H1 (cell line): Measurements from ENCODE around the gene SLC32A1. TPM values are rescaled to one million over a fixed set of nuclear protein-coding genes. Genes with fewer than 3 reads are reported as not detected.

Experiments
- CTCF ChIA-PET: fragments of 300-600 bp; sonication (Branson Sonifier 250); formaldehyde crosslinking; loops from one replicate; lab custom pipeline; 2021; ENCODE audit not compliant: partially characterized antibody; lab: Charles Lee
- POLR2A ChIA-PET: fragments of 300-600 bp; sonication (Branson Sonifier 250); formaldehyde crosslinking; loops from one replicate; lab custom pipeline; 2021; ENCODE audit warnings: inconsistent platforms; ENCODE audit not compliant: partially characterized antibody; lab: Charles Lee
- DNase-seq, 2 experiments: peaks; one replicate each; pipeline versions ENCODE4 v3.0.0 to v3.0.0-alpha.2; 2010 to 2022; ENCODE audit warnings: low spot score in 2 of 2, low read depth in 1 of 2, mixed read lengths in 1 of 2
- FAIRE-seq: peaks from 2 replicates; lab custom pipeline; 2011; peaks lifted over from hg19 to GRCh38; lab: Jason Lieb, UNC
- H2AFZ ChIP-seq: 2 replicates; pipeline ENCODE4 v1.8.1; 2012; ENCODE audit warnings: low read length, inconsistent platforms
- H2AK5ac ChIP-seq: 2 replicates; pipeline ENCODE4 v1.6.1; 2013; ENCODE audit warnings: low read depth, low read length
- H2BK120ac ChIP-seq: replicated peaks from 2 replicates; pipeline ENCODE3; 2013; ENCODE audit warnings: low read depth, low read length, inconsistent platforms
- H2BK12ac ChIP-seq: 2 replicates; pipeline ENCODE4 v1.6.1; 2013; ENCODE audit warnings: low read depth, low read length
- H2BK15ac ChIP-seq: 2 replicates; pipeline ENCODE4 v1.6.1; 2013; ENCODE audit warnings: low read length
- H2BK20ac ChIP-seq: 2 replicates; pipeline ENCODE4 v1.6.1; 2013; ENCODE audit warnings: low read length
- H2BK5ac ChIP-seq: 2 replicates; pipeline ENCODE4 v1.6.1; 2013; ENCODE audit warnings: low read depth, low read length
- H3K14ac ChIP-seq: 2 replicates; pipeline ENCODE4 v1.6.1; 2013; ENCODE audit warnings: inconsistent platforms; ENCODE audit not compliant: insufficient read length
- H3K18ac ChIP-seq: 2 replicates; pipeline ENCODE4 v1.6.1; 2013; ENCODE audit warnings: low read length; ENCODE audit errors: extremely low read depth
- H3K23ac ChIP-seq: 2 replicates; pipeline ENCODE4 v1.6.1; 2013; ENCODE audit warnings: inconsistent platforms; ENCODE audit not compliant: insufficient read length
- H3K23me2 ChIP-seq: 2 replicates; pipeline ENCODE4 v1.6.1; 2013; ENCODE audit warnings: low read depth, low read length
- H3K27ac ChIP-seq: 2 replicates; pipeline ENCODE4 v1.6.1; 2011; ENCODE audit warnings: low read depth, low read length, inconsistent platforms
- H3K27me3 ChIP-seq, 4 experiments: replicated peaks in 1 of 4; 1 replicate in 1 of 4; 2 replicates in 3 of 4; pipeline versions ENCODE4 v1.6.1 to v1.8.1; 2011 to 2013; ENCODE audit warnings: low read length in 3 of 4, mild to moderate bottlenecking in 3 of 4, inconsistent platforms in 2 of 4, mixed read lengths in 2 of 4, moderate library complexity in 1 of 4; ENCODE audit not compliant: control insufficient read depth in 3 of 4, insufficient read depth in 3 of 4; ENCODE audit errors: extremely low read depth in 1 of 4
- H3K36me3 ChIP-seq, 4 experiments: 2 replicates each; pipeline versions ENCODE4 v1.6.1 to v1.8.1; 2011 to 2013; ENCODE audit warnings: mild to moderate bottlenecking in 4 of 4, low read length in 3 of 4, moderate library complexity in 2 of 4, control low read depth in 1 of 4, inconsistent platforms in 1 of 4; ENCODE audit not compliant: insufficient read depth in 4 of 4, control insufficient read depth in 2 of 4
- H3K4ac ChIP-seq: replicated peaks from 2 replicates; pipeline ENCODE3; 2013; ENCODE audit warnings: low read length, low read depth, mixed read lengths, inconsistent platforms; ENCODE audit not compliant: insufficient read length
- H3K4me1 ChIP-seq, 4 experiments: replicated peaks in 1 of 4; 1 replicate in 1 of 4; 2 replicates in 3 of 4; pipeline versions ENCODE4 v1.6.1 to v1.8.1; 2011 to 2013; ENCODE audit warnings: low read length in 3 of 4, inconsistent platforms in 2 of 4, mixed read lengths in 1 of 4; ENCODE audit not compliant: insufficient read depth in 4 of 4, control insufficient read depth in 3 of 4
- H3K4me2 ChIP-seq, 2 experiments: 2 replicates each; pipeline versions ENCODE4 v1.6.1 to v1.8.1; 2011 to 2013; ENCODE audit warnings: low read depth in 2 of 2, low read length in 2 of 2, control low read depth in 1 of 2, inconsistent platforms in 1 of 2, mild to moderate bottlenecking in 1 of 2; ENCODE audit not compliant: insufficient read depth in 1 of 2
- H3K4me3 ChIP-seq, 4 experiments: fragments of 200-600, 300-600 bp in 1 of 4; sonication (generic), shearing (Covaris generic), sonication (Bioruptor Twin) in 1 of 4; 2 replicates each; pipeline versions ENCODE4 v1.5.1 to v1.8.1; 2011 to 2016; ENCODE audit warnings: low read length in 4 of 4, low read depth in 3 of 4, control low read depth in 2 of 4, inconsistent platforms in 2 of 4, mild to moderate bottlenecking in 2 of 4, mixed read lengths in 1 of 4, moderate library complexity in 1 of 4; ENCODE audit not compliant: insufficient read depth in 2 of 4; ENCODE audit errors: extremely low read depth in 1 of 4
- H3K56ac ChIP-seq: replicated peaks from 2 replicates; pipeline ENCODE3; 2013; ENCODE audit warnings: low read depth, mild to moderate bottlenecking, mixed read lengths, low read length, inconsistent platforms; ENCODE audit not compliant: insufficient read length
- H3K79me1 ChIP-seq: 2 replicates; pipeline ENCODE4 v1.6.1; 2013; ENCODE audit warnings: low read depth, low read length, control low read depth
- H3K79me2 ChIP-seq, 2 experiments: 2 replicates each; pipeline versions ENCODE4 v1.6.1 to v1.8.1; 2012 to 2013; ENCODE audit warnings: low read length in 2 of 2, mild to moderate bottlenecking in 2 of 2, inconsistent platforms in 1 of 2; ENCODE audit not compliant: insufficient read depth in 2 of 2, control insufficient read depth in 1 of 2
- H3K9ac ChIP-seq, 4 experiments: replicated peaks in 1 of 4; 1 replicate in 1 of 4; 2 replicates in 3 of 4; pipeline versions ENCODE4 v1.6.1 to v1.8.1; 2011 to 2013; ENCODE audit warnings: low read depth in 3 of 4, low read length in 3 of 4, control low read depth in 2 of 4, mild to moderate bottlenecking in 2 of 4, moderate library complexity in 2 of 4, inconsistent platforms in 1 of 4; ENCODE audit errors: extremely low read depth in 1 of 4
- H3K9me3 ChIP-seq, 2 experiments: 2 replicates each; pipeline versions ENCODE4 v1.6.1 to v1.8.1; 2012 to 2013; ENCODE audit warnings: mild to moderate bottlenecking in 2 of 2, moderate library complexity in 2 of 2, control low read depth in 1 of 2, inconsistent platforms in 1 of 2, low read depth in 1 of 2, low read length in 1 of 2, mixed read lengths in 1 of 2; ENCODE audit not compliant: insufficient read depth in 2 of 2
- H4K20me1 ChIP-seq, 2 experiments: replicated peaks in 1 of 2; 2 replicates each; pipeline versions ENCODE3 to v1.8.1; 2011 to 2013; ENCODE audit warnings: inconsistent platforms in 2 of 2, low read length in 2 of 2, mild to moderate bottlenecking in 1 of 2; ENCODE audit not compliant: insufficient read depth in 2 of 2, control insufficient read depth in 1 of 2
- H4K5ac ChIP-seq: 2 replicates; pipeline ENCODE4 v1.6.1; 2013; ENCODE audit warnings: low read length, low read depth, mixed read lengths, inconsistent platforms; ENCODE audit not compliant: insufficient read length
- H4K8ac ChIP-seq: 2 replicates; pipeline ENCODE4 v1.8.0; 2013; ENCODE audit warnings: mild to moderate bottlenecking, moderate library complexity, low read length, inconsistent platforms; ENCODE audit not compliant: insufficient read depth; ENCODE audit errors: extremely low read depth
- H4K91ac ChIP-seq: replicated peaks from 2 replicates; pipeline ENCODE3; 2013; ENCODE audit warnings: low read length, mixed read lengths, inconsistent platforms; ENCODE audit not compliant: insufficient read length
- CBX8 ChIP-seq: fragments of 300-800, 300-1000 bp; sonication (generic); IDR thresholded peaks from 2 replicates; pipeline ENCODE4 v1.7.1; 2016; ENCODE audit warnings: low read depth, low read length, borderline replicate concordance
- CHD2 ChIP-seq: IDR thresholded peaks from 2 replicates; pipeline ENCODE4 v1.6.1; 2012; ENCODE audit warnings: low read length, improper control_type of control experiment
- CREB1 ChIP-seq: IDR thresholded peaks from 2 replicates; pipeline ENCODE4 v1.6.1; 2012; ENCODE audit warnings: inconsistent platforms
- JUND ChIP-seq: IDR thresholded peaks from 2 replicates; pipeline ENCODE4 v1.6.1; 2011; ENCODE audit warnings: mild to moderate bottlenecking, improper control_type of control experiment, low read length
- KDM1A ChIP-seq: fragments of 200-600, 300-600 bp; sonication (generic); IDR thresholded peaks from 2 replicates; pipeline ENCODE4 v1.7.1; 2016; ENCODE audit warnings: mild to moderate bottlenecking, low read length, borderline replicate concordance
- MAFK ChIP-seq: IDR thresholded peaks from 2 replicates; pipeline ENCODE4 v1.6.1; 2012; ENCODE audit warnings: low read depth, mild to moderate bottlenecking, improper control_type of control experiment, low read length
- NANOG ChIP-seq: IDR thresholded peaks from 2 replicates; pipeline ENCODE4 v1.6.1; 2011; ENCODE audit warnings: low read length, low read depth, mild to moderate bottlenecking, inconsistent platforms; ENCODE audit not compliant: insufficient read depth, poor library complexity, severe bottlenecking
- RXRA ChIP-seq: IDR thresholded peaks from 2 replicates; pipeline ENCODE4 v1.6.1; 2011; ENCODE audit warnings: low read depth, mild to moderate bottlenecking, low read length, moderate library complexity; ENCODE audit not compliant: insufficient read depth
- SIRT6 ChIP-seq: IDR thresholded peaks from one replicate; pipeline ENCODE4 v1.7.1; 2012; ENCODE audit warnings: low read length, inconsistent platforms
- SP2 ChIP-seq: IDR thresholded peaks from 2 replicates; pipeline ENCODE4 v1.6.1; 2012; ENCODE audit warnings: mild to moderate bottlenecking, low read length, inconsistent platforms
- TBP ChIP-seq: IDR thresholded peaks from 2 replicates; pipeline ENCODE4 v1.6.1; 2011; ENCODE audit warnings: low read depth, low read length, improper control_type of control experiment
- WGBS, 2 experiments: shearing (Covaris generic) in 1 of 2; methylation state at CpG; one replicate each; pipeline versions ENCODE4 v1.1.6 to v1.1.7; 2013 to 2015; ENCODE audit warnings: low lambda C conversion rate in 2 of 2, mixed read lengths in 2 of 2, inconsistent platforms in 1 of 2, low coverage in 1 of 2, missing lambda C conversion rate in 1 of 2; ENCODE audit not compliant: insufficient replicate concordance in 2 of 2, insufficient coverage in 1 of 2, insufficient read length in 1 of 2; ENCODE audit errors: extremely low coverage in 1 of 2, missing lambda C conversion rate in 1 of 2; 5-methylcytosine and 5-hydroxymethylcytosine counted together
- polyA plus RNA-seq, 7 experiments: library from polyadenylated mRNA; depleted of rRNA in 3 of 7; stranded (reverse) in 5 of 7; unstranded in 2 of 7; fragments of >200 nt in 5 of 7; fragments of 200-250 nt in 2 of 7; gene quantifications; 1 replicate in 5 of 7; 2 replicates in 1 of 7; 4 replicates in 1 of 7; pipeline versions ENCODE4 v1.2.1 to v1.2.3, GENCODE V29; 2011 to 2013; ENCODE audit warnings: missing spikeins in 2 of 7, mixed read lengths in 2 of 7
- total RNA-seq: library from RNA; stranded (reverse); fragmentation: NEBNext Ultra II Directional; extraction: Animal tissue kit (Norgen Biotek cat#: 25700); gene quantifications from 2 replicates; pipeline ENCODE4 v1.2.1, GENCODE V29; 2021
- TF ChIP-seq, protein P1 (sequence below), 3 experiments: IDR thresholded peaks; 1 replicate in 2 of 3; 2 replicates in 1 of 3; pipeline versions ENCODE4 v1.5.1 to v1.6.1; 2011; ENCODE audit warnings: low read length in 3 of 3, mild to moderate bottlenecking in 3 of 3, inconsistent platforms in 2 of 3, low read depth in 1 of 3, moderate library complexity in 1 of 3; ENCODE audit not compliant: insufficient read depth in 1 of 3; ENCODE audit errors: control extremely low read depth in 1 of 3

Gene SLC32A1
- total and polyA plus RNA-seq, 2 of the 8 experiments (the other 6 are each of a cell fraction or from before 2014, with no cell fraction given) = 0.09 to 0.15 TPM

DNA sequence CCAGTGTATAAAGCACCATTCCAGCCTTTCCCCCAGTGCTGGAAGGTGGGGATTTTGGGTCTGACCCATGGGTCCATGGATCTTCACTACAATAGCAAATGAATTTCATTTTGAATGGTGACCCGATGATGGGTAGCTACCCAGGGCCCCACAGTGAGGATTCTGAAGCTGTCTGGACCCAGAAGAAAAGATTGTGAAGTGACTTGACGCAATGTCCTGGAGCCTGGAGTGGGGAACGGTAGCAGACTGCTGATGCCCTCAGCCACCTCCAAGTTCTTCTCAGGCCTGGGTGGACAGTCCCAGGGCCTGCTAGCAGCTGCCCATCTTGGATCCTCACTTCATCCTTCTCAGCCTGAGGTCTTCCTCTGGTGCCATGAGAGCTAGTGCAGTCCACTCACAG lies 23.4 kb upstream of the SLC32A1 start:
- no peak overlapping the region for H2BK120ac ChIP-seq
- H4K5ac ChIP-seq = no peak overlapping the region
- H3K4ac ChIP-seq = no peak overlapping the region
- no peak overlapping the region for H3K4me2 ChIP-seq
- H2BK15ac ChIP-seq = no peak overlapping the region
- no peaks in the 10 kb centered on the region for H3K4me1 ChIP-seq
- peak overlapping the region; percentile 35 for H4K8ac ChIP-seq
- H3K9ac ChIP-seq = no peak overlapping the region
- no peaks in the 10 kb centered on the region for H3K79me1 ChIP-seq
- no peak overlapping the region for H3K14ac ChIP-seq
- H3K27ac ChIP-seq = no peak overlapping the region
- H2AK5ac ChIP-seq = 0 out of 2 replicates have a peak overlapping the region, but pooled peaks have one; percentile 39
- no peak overlapping the region for H4K91ac ChIP-seq
- no peaks in the 10 kb centered on the region for H3K36me3 ChIP-seq
- H4K20me1 ChIP-seq = no peaks in the 10 kb centered on the region
- H3K79me2 ChIP-seq = no peaks in the 10 kb centered on the region
- H2AFZ ChIP-seq = no peak overlapping the region
- no peak for FAIRE-seq
- TF ChIP-seq SIRT6 (no peak), CREB1 (no peak), SP2 (no peak), NANOG (no peak), JUND (no peak), KDM1A (no peak), TBP (no peak), CBX8 (no peak), MAFK (no peak), CHD2 (no peak), RXRA (no peak)
- TF ChIP-seq, protein P1, sequence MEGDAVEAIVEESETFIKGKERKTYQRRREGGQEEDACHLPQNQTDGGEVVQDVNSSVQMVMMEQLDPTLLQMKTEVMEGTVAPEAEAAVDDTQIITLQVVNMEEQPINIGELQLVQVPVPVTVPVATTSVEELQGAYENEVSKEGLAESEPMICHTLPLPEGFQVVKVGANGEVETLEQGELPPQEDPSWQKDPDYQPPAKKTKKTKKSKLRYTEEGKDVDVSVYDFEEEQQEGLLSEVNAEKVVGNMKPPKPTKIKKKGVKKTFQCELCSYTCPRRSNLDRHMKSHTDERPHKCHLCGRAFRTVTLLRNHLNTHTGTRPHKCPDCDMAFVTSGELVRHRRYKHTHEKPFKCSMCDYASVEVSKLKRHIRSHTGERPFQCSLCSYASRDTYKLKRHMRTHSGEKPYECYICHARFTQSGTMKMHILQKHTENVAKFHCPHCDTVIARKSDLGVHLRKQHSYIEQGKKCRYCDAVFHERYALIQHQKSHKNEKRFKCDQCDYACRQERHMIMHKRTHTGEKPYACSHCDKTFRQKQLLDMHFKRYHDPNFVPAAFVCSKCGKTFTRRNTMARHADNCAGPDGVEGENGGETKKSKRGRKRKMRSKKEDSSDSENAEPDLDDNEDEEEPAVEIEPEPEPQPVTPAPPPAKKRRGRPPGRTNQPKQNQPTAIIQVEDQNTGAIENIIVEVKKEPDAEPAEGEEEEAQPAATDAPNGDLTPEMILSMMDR (IDR thresholded peaks at IDR 0.05; ENCODE audit: control extremely low read depth in 1 of 3, insufficient read depth in 1 of 3, low read depth in 1 of 3, low read length in 3 of 3) = no peak
- TF ChIP-seq, all 59 proteins: peak for 0
- ChIA-PET POLR2A (no interaction called here), CTCF (interaction anchor here (0.9 to 2.0 kb wide), 6 partner anchors 10 to 42 kb away, joined by 4 to 10 read pairs (median 6); partner anchors contain the start of gene SLC32A1)
- Histone ChIP-seq H3K4me3 (no peak overlapping the region), H3K23me2 (no peaks in the 10 kb centered on the region), H3K9me3 (no peaks in the 10 kb centered on the region), H3K18ac (no peak overlapping the region), H3K27me3 (no peaks in the 10 kb centered on the region; a peak in 1 of 7 replicates), H2BK20ac (no peak overlapping the region), H2BK5ac (no peak overlapping the region), H3K56ac (no peak overlapping the region), H3K23ac (no peak overlapping the region), H2BK12ac (no peak overlapping the region)
- 79% methylated on average over 3 of the region's 3 CpGs; no CpG with 5 or more reads in 1 of the 2 experiments for WGBS, 2 experiments
- DNase-seq = no peak
